Neural progenitor cell (in vitro differentiated cells): ENCODE measurements around the gene TMEM221. TPM values are rescaled to one million over a fixed set of nuclear protein-coding genes. Genes with fewer than 3 reads are reported as not detected.

ENCODE experiments used
- DNase-seq: peaks from one replicate; pipeline ENCODE4 v3.0.0-alpha.2; 2016; ENCODE audit warnings: low spot score
- H2AFZ ChIP-seq: fragments of 200-600 bp; sonication (generic); replicated peaks from 2 replicates; pipeline ENCODE4 v1.6.1; 2016; ENCODE audit warnings: antibody characterized with exemption
- H3F3A ChIP-seq: fragments of 200-600 bp; sonication (generic); 2 replicates; pipeline ENCODE4 v1.6.1; 2016; ENCODE audit warnings: antibody characterized with exemption, low read depth
- H3K27ac ChIP-seq: fragments of 200-600 bp; sonication (generic); 2 replicates; pipeline ENCODE4 v1.5.1; 2016; ENCODE audit warnings: mild to moderate bottlenecking
- H3K27me3 ChIP-seq: fragments of 200-600 bp; sonication (generic); 2 replicates; pipeline ENCODE4 v1.6.1; 2016; ENCODE audit warnings: mild to moderate bottlenecking, moderate library complexity
- H3K36me3 ChIP-seq: fragments of 200-600 bp; sonication (generic); 2 replicates; pipeline ENCODE4 v1.5.1; 2016
- H3K4me1 ChIP-seq: fragments of 200-600 bp; sonication (generic); 2 replicates; pipeline ENCODE4 v1.6.1; 2016; ENCODE audit warnings: mixed run types
- H3K4me2 ChIP-seq: fragments of 200-600 bp; sonication (generic); 2 replicates; pipeline ENCODE4 v1.6.1; 2016
- H3K4me3 ChIP-seq: fragments of 200-600 bp; sonication (generic); 2 replicates; pipeline ENCODE4 v1.5.1; 2016
- H3K79me2 ChIP-seq: fragments of 200-600 bp; sonication (generic); 2 replicates; pipeline ENCODE4 v1.6.1; 2016; ENCODE audit warnings: low read depth
- H3K9ac ChIP-seq: fragments of 200-600 bp; sonication (generic); 2 replicates; pipeline ENCODE4 v1.6.1; 2016
- H3K9me3 ChIP-seq: fragments of 200-600 bp; sonication (generic); 2 replicates; pipeline ENCODE4 v1.5.1; 2016; ENCODE audit warnings: low read depth
- H4K20me1 ChIP-seq: fragments of 200-600 bp; sonication (generic); 2 replicates; pipeline ENCODE4 v1.6.1; 2016; ENCODE audit warnings: low read depth
- H3K27ac Mint-ChIP-seq: 3 replicates; pipeline ENCODE4 v1.8.0; 2021; ENCODE audit warnings: mixed read lengths
- H3K27me3 Mint-ChIP-seq: 2 replicates; pipeline ENCODE4 v1.8.0; 2022; ENCODE audit warnings: low read depth, mild to moderate bottlenecking, inconsistent platforms, moderate library complexity, mixed read lengths; ENCODE audit not compliant: insufficient read depth
- H3K36me3 Mint-ChIP-seq: 3 replicates; pipeline ENCODE4 v1.8.0; 2021; ENCODE audit warnings: mixed read lengths
- H3K4me1 Mint-ChIP-seq: 3 replicates; pipeline ENCODE4 v1.8.0; 2021; ENCODE audit warnings: mixed read lengths
- H3K4me3 Mint-ChIP-seq: 3 replicates; pipeline ENCODE4 v1.8.0; 2021; ENCODE audit warnings: mild to moderate bottlenecking, moderate library complexity, mixed read lengths
- H3K9me3 Mint-ChIP-seq: 3 replicates; pipeline ENCODE4 v1.8.0; 2020; ENCODE audit warnings: mixed read lengths
- CTCF ChIP-seq: fragments of 200-600 bp; sonication (generic); IDR thresholded peaks from 2 replicates; pipeline ENCODE4 v1.5.1; 2017; ENCODE audit warnings: antibody characterized with exemption, mild to moderate bottlenecking
- EZH2 ChIP-seq: fragments of 200-600 bp; sonication (generic); IDR thresholded peaks from 2 replicates; pipeline ENCODE4 v1.6.1; 2017; ENCODE audit warnings: antibody characterized with exemption, mild to moderate bottlenecking, moderate library complexity
- EZH2phosphoT487 ChIP-seq: fragments of 200-600 bp; sonication (generic); IDR thresholded peaks from 2 replicates; pipeline ENCODE4 v1.6.1; 2017; ENCODE audit warnings: antibody characterized with exemption
- total RNA-seq: library from RNA; depleted of rRNA; stranded (reverse); fragments of >200 nt; gene quantifications from 2 replicates; pipeline ENCODE4 v1.2.3, GENCODE V29; 2015; ENCODE audit warnings: low replicate concordance

Gene TMEM221
- total RNA-seq = 0.17 and 2.2 TPM in 2 replicates

- H3K4me3 Mint-ChIP-seq = peak within 1 kb of the TSS; percentile 78
- peaks cover 10% of the 10 kb centered on the region for H3K4me1 Mint-ChIP-seq
- Histone ChIP-seq H3K9me3 (no peaks in the 10 kb centered on the region), H3K4me2 (peak within 1 kb of the TSS; percentile 91), H3K27ac (no peak within 1 kb of the TSS), H2AFZ (peak within 1 kb of the TSS; percentile 61), H3F3A (peaks cover 18% of the 10 kb centered on the region), H3K4me1 (no peaks in the 10 kb centered on the region), H3K4me3 (peak within 1 kb of the TSS; percentile 60), H3K79me2 (no peaks in the 10 kb centered on the region), H3K9ac (no peak within 1 kb of the TSS), H3K36me3 (no peaks in the 10 kb centered on the region), H4K20me1 (no peaks in the 10 kb centered on the region), H3K27me3 (peaks cover 47% of the 10 kb centered on the region)
- TF ChIP-seq EZH2 (peak; percentile 42), CTCF (peak; percentile 74), EZH2phosphoT487 (no peak)
- no peaks in the 10 kb centered on the region for H3K36me3 Mint-ChIP-seq
- peaks cover 17% of the 10 kb centered on the region for H3K27me3 Mint-ChIP-seq
- H3K9me3 Mint-ChIP-seq = peaks cover 4% of the 10 kb centered on the region
- H3K27ac Mint-ChIP-seq = no peak within 1 kb of the TSS
- peak; percentile 83 for DNase-seq
Observed at GRCh38 chr19:17448131-17448967, at the start of gene TMEM221. TSS of gene TMEM221 (minus strand) at chr19:17448668. CDS start at chr19:17448462, 206 bp downstream.

GRCh38 chr19:17497149-17497798 lies 48.8 kb upstream of the TMEM221 start:
- H3K9me3 ChIP-seq = no peaks in the 10 kb centered on the region
- H3K4me3 Mint-ChIP-seq = no peak overlapping the region
- H3K4me1 ChIP-seq = no peaks in the 10 kb centered on the region
- H2AFZ ChIP-seq = no peak overlapping the region
- H3K9me3 Mint-ChIP-seq = no peaks in the 10 kb centered on the region
- no peak overlapping the region for H3K4me3 ChIP-seq
- no peaks in the 10 kb centered on the region for H3K36me3 Mint-ChIP-seq
- no peaks in the 10 kb centered on the region for H3K79me2 ChIP-seq
- H3K4me2 ChIP-seq = no peak overlapping the region
- no peak overlapping the region for H3K9ac ChIP-seq
- H3K36me3 ChIP-seq = no peaks in the 10 kb centered on the region
- no peak for DNase-seq
- H3K27me3 Mint-ChIP-seq = peaks cover 4% of the 10 kb centered on the region
- peaks cover 27% of the 10 kb centered on the region for H3K4me1 Mint-ChIP-seq
- H3F3A ChIP-seq = peaks cover 6% of the 10 kb centered on the region
- no peaks in the 10 kb centered on the region for H3K27me3 ChIP-seq
- H3K27ac ChIP-seq = no peak overlapping the region
- TF ChIP-seq EZH2 = no peak
- no peak for TF ChIP-seq EZH2phosphoT487
- no peak for TF ChIP-seq CTCF
- peaks cover 2% of the 10 kb centered on the region for H4K20me1 ChIP-seq
- no peak overlapping the region for H3K27ac Mint-ChIP-seq

DNA sequence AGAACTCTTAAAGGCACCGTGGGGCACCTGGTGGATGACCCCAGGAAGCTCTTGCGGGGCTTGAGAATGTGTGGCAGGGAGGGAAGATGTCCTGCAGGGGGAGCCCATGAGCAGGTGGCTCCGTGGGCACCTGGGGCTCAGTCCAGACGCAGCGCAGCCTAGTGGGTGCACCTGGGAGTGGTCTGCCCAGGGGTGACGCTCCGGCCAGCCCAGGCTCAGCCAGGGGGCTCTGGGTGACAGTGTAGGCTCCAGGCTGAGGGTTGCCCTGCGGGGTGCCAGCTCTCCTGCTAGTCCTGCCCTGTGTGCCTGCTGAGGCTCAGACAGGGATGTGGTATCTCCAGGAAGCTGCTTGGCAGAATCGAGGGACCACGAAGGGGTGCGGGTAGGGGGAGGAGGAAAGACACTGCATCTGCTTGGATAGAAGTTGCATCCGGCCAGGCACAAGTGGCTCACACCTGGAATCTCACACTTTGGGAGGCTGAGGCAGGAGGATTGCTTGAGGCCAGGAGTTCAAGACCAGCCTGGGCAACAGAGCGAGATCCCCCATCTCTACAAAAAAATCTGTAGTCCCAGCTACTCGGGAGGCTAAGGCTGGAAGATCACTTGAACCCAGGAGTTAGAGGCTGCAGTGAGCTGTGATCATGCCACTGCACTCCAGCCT lies 48.0 kb upstream of the TMEM221 start:
- Histone ChIP-seq H3K4me3 (no peak overlapping the region), H3K79me2 (no peaks in the 10 kb centered on the region), H3K36me3 (no peaks in the 10 kb centered on the region), H3K9me3 (no peaks in the 10 kb centered on the region), H3K4me1 (no peaks in the 10 kb centered on the region), H3K27me3 (no peaks in the 10 kb centered on the region), H2AFZ (no peak overlapping the region), H3K4me2 (no peak overlapping the region), H4K20me1 (peaks cover 2% of the 10 kb centered on the region), H3K27ac (no peak overlapping the region), H3F3A (peaks cover 6% of the 10 kb centered on the region), H3K9ac (no peak overlapping the region)
- H3K27me3 Mint-ChIP-seq = peaks cover 4% of the 10 kb centered on the region
- no peak overlapping the region for H3K27ac Mint-ChIP-seq
- peaks cover 27% of the 10 kb centered on the region for H3K4me1 Mint-ChIP-seq
- H3K4me3 Mint-ChIP-seq = no peak overlapping the region
- peak; percentile 73 for TF ChIP-seq CTCF
- TF ChIP-seq EZH2 = no peak
- H3K36me3 Mint-ChIP-seq = no peaks in the 10 kb centered on the region
- peak; percentile 83 for DNase-seq
- no peaks in the 10 kb centered on the region for H3K9me3 Mint-ChIP-seq
